GM19438 (cell line): ENCODE results near the gene NPIPA3.
A peak's percentile ranks its signal among the peaks of the same experiment; 100 is the strongest.
"Not testable (repeated sequence)": the region's sequence is repeated elsewhere in the genome, so short reads cannot be mapped to it uniquely, and the experiment has no call there.

Experiments used
- ATAC-seq: cut with Tn5 transposase; IDR thresholded peaks from one replicate; pipeline ENCODE4 v1.9.1; 2021; ENCODE audit warnings: low read depth; ENCODE audit not compliant: unreplicated experiment

Gene NPIPA3

DNA sequence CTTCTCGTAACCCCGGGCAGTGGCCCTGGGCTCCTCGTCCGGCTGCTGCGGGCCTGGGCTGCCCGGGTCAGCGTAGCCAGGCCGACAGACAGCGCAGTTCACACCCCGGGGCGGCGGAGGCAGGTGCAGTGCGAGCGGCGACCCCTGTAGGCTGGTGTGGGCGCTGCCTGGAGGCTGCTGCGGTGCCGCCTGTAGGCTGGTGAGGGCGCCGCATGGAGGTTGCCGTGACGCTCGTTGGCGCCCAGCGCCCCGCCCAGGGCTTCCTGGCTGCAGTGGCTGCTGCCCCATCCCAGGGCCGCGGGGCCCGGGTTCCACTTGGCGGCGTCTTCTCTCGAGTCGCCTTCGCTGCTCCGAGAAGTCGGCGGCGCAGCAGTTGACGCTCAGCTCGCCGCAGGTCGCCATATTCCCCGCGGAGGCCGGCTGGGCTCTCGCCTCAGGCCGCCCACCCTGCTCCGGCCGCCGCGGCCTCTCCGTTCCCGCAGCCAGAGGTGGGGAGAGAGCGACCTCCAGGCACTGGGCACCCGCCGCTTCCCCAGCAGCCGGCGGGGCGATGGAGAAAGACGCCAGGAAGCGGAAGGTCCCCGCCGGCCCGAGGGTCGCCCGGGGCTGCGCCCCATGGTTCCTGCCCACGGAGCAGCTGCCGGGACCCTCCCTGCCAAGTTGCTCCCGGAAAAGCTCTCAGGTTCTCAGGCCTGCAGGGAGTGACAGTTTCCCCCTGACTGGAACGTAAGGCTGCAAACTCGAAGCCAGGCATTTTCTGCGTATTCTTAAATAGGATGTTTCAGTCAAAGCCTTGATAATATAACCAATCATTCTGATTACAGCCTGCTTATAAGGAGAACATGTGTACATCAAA is at the start of gene NPIPA3:
TSS of gene NPIPA3 (plus strand) at position 256 of the 856 bp plus-strand sequence. CDS start 5,533 bp downstream, outside the sequence.
- peak; percentile 97 for ATAC-seq

DNA sequence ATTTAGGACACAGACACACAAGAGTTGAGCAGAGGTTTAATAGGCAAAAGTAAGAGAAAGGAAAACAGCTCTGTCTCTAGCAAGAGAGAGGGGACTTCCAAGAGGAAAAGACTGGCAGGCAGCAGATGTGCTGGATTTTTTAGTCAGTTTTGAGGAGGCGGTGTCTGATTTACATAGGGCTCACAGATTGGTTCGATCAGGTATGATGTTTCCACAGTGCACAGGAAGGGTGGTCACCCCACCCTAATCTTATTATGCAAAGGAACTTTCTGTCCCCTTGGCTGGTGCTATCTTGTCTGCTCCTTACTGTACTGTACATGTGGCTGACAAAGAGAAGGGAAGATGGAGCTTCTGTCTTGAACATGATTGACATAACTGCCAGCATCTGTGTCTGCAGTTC is 45.1 kb upstream of the NPIPA3 start:
- no peak for ATAC-seq

DNA sequence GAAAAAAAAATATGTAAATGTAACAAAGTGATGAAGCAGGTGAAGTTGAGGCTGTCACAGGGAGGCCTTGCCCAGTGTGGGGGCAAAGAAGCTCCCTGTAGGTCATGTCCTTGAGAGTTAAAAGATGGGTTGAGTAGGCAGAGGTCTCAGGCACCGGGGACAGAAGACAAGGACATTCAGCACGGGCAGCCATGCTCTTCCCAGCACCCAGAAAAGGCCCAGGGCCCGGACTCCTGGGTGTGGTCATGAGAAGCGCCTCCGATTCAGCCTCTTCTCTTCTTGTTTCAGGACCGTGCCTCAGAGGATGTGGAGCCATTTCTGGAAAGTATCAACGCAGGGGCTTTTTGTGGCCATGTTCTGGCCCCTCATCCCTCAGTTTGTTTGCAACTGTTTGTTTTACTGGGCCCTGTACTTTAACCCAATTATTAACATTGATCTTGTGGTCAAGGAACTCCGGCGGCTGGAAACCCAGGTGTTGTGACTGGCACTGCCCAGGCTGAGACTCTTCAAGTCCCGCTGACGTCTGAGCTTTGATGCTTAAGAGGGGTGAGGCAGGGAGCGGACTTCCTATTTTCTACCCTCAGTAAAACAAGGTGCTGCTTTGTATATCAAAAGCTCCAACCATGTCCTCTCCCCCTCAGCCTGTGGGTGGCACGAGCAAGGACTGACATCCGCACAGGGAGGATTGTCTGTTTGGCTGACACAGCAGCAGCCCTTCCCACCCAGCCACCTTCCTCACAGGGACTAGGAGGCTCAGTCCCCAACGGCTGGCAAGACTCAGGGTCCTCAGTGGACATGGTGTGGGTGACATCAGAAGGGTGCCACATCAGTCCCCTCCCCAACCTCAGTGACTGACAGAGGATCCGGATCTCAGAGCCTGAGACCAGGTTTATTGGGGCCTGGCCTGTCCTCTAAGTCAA is 35.6 kb upstream of the NPIPA3 start:
- no peak for ATAC-seq

DNA sequence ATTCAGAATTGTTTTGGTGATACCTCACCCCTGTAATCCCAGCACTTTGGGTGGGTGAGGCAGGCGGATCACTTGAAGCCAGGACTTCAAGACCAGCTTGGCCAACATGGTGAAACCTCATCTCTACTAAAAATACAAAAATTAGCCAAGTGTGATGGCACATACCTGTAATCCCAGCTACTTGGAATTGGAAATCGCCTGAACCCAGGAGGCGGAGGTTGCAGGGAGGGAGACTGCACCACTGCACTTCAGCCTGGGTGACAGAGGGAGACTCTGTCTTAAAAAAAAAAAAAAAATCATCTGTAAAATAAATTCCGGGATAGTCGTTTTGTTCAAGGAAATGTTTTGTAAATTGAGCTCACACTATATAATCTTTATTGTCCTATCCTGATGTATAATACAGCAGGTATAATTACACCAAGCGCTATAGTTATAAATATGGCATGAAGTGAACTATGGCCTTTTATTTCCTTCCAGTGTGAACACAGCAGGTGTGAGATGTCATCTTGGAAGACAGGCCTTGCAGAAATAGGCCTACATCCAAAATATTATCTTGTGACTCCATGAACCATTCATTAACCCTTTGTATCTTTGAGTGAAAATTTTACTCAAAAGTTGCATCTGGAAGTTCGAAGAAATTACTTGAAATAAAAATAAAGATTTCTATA is 34.5 kb upstream of the NPIPA3 start:
- ATAC-seq: no peak

DNA sequence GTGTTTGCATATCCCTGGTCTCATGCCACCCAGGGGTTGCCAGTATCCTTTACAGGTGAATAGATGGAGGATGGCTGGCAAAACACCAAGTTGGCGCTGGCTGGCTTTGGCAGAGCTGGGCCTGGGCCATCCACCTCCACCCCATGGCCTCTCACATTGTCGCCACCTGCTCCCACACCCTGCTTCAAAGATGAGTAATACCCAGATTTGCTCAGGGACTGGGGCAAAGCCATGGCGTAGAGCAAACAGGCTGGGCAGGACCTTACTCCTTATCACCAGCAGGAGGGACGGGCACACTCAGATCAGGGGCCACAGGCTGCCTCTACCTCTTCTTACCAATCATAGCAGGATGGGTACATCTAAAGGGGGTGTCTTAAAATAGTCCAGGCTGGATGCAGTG is 33.4 kb upstream of the NPIPA3 start:
- ATAC-seq: no peak

DNA sequence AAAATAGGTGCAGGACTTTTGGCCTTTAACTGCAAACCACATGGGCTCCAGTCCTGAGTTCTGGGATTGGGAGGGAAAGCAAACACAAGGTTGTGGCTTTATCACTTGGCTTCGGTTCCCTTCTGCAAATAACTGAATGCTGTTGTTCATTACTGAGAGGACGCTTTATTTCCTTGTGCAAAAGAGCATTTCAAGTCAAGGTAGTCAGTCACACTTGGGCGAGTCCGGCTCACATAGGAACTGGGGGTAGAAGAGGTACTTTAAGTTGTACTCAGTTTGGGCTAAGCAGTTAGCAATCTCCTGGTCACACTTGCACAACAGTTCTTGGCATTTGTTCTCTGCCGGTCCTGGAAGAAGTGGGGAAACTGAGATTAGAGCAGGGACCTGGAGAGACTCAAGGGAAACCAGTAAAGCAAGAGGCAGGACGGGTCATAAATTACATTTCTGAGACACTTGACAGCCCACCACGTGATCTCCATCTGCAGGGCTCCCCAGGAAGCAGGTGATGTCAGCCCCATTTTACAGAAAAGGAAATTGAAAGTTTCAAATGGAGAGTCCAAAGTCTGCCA is 30.7 kb upstream of the NPIPA3 start:
- peak; percentile 57 for ATAC-seq

DNA sequence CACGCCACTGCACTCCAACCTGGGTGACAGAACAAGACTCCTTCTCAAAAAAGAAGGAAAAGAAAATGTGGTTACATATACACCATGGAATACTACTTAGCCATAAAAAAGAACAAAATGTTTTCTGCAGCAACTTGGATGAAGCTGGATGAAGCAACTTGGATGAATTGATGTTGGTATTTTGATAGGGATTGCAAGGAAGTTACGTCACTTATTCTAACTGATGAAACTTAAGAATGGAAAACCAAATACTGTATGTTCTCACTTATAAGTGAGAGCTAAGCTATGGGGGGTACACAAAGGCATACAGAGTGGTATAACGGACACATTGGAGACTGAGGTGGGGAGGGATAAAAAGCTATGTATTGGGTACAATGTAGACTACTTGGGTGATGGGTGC is 26.6 kb upstream of the NPIPA3 start:
- no peak for ATAC-seq

DNA sequence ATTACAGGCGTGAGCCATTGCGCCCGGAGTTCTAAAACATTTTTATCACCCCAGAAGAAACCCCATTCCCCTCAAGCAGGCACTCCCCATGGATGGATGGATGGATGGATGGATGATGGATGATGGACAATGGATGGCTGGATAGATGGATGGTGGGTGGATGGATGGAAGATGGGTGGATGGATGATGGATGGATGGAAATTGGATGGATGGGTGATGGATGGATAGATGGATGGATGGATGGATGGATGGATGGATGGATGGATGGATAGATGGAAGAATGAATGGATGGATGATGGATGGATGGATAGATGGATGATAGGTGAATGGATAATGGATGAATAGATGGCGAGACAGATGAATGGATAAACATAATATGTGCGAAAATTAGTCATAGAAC is 25.6 kb upstream of the NPIPA3 start:
- ATAC-seq: no peak

DNA sequence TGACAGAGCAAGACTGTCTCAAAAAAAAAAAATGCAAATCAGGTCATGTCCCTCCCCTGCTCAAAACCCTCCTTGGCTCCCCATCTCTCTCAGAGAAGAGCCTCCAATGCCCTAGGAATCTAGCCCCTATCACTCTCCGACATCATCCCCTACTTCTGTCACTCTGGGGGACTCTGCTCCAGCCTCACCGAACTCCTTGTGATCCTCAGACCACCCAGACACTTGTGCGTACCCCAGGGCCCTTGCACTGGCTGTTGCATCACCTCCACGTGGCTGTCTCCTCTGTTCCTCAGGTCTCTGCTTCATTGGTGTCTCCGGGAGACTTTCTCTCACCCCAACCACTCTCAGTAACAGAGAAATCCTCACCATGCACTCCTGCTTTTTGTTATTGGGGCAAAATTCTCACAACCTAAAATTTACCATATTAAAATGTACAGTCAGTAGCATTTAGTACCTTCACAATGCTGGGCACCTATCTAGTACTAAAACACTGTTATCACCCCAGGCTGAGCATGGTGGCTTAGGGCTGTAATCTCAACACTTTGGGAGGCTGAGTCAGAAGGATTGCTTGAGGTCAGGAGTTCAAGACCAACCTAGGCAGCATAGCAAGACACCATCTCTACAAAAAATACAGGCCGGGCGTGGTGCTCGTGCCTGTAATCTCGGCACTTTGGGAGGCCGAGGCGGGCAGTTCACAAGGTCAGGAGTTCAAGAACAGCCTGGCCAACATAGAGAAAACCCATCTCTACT is 24.3 kb upstream of the NPIPA3 start:
- no peak for ATAC-seq

DNA sequence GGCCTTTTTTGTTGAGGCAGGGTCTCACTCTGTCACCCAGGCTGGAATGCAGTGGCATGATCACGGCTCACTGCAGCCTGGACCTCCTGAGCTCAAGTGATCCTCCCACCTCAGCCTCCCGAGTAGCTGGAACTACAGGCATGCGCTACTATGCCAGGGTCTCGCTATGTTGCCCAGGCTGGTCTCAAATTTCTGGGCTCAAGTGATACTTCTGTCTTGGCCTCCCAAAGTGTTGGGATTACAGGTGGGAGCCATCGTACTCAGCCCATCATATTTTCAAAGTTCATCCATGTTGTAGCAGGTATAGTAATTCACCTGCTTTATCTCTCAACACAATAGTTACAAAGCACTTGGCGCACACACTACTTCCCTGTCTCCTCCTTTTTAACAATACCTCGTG is 22.8 kb upstream of the NPIPA3 start:
- ATAC-seq: not testable (repeated sequence)

DNA sequence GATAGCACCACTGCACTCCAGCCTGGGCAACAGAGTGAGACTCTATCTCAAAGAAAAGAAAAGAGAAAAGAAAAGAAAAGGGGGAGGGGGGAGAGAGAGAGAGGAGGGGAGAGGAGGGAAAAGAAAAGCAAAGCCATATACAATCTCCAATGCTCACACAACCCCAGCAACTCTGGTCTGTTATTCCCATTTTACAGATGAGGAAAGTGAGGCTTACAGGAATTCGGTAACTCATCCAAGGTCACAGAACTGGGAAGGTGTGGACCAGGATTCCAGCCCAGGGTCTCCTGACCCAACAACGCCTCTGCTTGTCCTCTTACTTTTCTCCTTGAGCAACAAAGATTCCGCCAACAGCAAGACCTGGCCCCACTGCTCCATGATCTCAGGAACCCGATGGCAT is 22.1 kb upstream of the NPIPA3 start:
- no peak for ATAC-seq

DNA sequence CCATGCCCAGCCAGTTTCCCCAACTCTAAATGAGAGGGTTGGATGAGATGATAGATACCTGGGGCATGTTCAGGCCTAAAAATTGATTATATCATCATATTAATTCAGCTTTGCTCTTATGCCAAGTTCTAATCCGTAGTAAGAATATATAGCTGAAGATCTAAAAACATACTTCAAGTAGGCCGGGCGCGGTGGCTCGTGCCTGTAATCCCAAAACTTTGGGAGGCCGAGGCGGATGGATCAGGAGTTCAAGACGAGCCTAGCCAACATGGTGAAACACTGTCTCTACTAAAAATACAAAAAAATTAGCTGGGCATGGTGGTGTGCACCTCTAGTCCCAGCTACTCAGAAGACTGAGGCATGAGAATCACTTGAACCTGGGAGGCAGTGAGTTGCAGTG is 21.1 kb upstream of the NPIPA3 start:
- ATAC-seq: no peak

DNA sequence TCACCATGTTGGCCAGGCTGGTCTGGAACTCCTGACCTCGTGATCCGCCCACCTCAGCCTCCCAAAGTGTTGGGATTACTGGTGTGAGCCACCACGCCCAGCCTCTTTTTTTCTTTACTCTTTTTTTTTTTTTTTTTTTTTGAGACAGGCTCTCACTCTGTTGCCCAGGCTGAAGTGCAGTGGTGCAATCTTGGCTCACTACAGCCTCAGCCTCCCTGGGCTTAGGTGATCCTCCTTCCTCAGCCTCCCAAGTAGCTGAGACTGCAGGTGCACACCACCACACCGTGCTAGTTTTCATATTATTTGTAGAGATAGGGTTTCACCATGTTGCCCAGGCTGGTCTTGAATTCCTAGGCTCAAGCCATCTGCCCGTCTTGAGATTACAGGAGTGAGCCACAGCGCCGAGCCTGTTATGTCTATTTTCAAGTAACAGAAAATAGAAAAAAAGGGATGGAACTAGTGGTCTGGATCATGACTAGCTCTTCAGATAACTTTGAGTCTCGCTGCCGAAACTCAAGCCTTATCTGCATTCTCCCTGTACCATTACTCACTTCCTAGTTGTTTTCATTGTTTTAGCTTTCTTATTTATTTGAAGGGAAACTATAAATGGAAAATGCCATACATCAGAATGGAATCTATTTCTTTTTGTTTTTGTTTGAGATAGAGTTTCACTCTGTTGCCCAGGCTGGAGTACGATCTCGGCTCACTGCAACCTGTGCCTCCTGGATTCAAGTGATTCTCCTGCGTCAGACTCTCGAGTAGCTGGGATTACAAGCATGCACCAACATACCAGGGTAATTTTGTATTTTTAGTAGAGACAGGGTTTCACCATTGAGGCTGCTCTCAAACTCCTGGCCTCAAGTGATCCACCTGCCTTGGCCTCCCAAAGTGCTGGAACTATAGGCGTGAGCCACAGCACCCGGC is 17.1 kb upstream of the NPIPA3 start:
- ATAC-seq: not testable (repeated sequence)

DNA sequence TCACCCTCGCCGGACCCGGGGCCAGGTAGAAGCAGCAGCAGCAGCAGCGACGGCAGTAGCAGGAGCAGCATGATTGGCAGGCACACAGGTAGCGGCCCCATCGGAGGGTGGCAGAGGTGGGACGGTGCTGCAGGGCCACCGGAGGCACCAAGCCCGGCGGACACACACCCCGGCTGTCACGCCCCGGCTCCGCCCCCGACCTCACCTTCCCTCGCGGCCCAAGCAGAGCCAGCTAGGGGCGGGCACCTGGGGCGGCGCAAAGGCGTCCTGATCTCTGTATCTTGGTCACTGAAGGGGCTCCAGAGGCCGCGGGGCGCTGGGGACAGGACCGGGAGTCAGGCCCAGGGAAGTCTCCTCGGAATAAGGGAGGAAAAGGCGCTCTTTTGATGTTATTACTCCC is 9.1 kb upstream of the NPIPA3 start, which contains the start of gene PLA2G10:
TSS of gene PLA2G10 (minus strand) at position 180 of the 400 bp plus-strand sequence. CDS start at position 101, 79 bp downstream.
- not testable (repeated sequence) for ATAC-seq

DNA sequence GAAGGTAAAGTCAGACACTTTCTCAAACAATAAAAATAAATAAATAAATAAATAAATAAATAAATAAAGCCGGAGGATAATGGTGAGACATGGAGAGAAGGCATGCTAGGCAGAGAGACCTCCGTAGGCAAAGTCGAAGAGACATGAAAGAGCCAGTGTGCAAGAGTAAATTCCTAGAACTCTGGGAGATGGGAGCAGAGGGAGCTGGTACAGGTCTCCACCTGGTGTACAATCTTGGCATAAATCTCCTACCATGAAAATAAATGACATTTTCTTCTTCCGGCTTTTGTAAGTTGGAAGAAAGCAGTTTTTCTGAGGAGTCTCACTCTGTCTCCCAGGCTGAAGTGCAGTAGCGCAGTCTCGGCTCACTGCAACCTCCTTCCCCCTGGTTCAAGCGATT is 1.4 kb upstream of the NPIPA3 start:
- ATAC-seq: not testable (repeated sequence)

DNA sequence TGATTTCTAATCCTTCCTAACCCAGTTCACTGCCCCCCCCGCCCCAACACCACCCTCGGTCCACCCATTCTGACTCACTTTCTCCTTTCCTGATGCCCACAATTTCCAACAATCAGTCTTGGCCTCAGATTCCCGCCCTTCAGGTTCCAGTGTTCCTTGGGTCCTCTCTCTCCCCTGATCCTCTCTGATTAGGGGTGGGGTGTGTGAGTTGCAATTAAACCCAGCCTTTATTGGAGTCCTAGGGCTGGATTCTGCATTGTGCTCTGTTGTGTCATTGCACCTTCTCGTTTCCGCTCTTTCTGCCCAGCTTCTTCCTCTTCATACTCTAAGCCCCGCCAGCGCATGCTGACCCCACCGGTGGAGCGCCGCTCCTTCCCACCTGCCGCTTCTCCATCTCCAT is 539 bp upstream of the NPIPA3 start:
- ATAC-seq: not testable (repeated sequence)

DNA sequence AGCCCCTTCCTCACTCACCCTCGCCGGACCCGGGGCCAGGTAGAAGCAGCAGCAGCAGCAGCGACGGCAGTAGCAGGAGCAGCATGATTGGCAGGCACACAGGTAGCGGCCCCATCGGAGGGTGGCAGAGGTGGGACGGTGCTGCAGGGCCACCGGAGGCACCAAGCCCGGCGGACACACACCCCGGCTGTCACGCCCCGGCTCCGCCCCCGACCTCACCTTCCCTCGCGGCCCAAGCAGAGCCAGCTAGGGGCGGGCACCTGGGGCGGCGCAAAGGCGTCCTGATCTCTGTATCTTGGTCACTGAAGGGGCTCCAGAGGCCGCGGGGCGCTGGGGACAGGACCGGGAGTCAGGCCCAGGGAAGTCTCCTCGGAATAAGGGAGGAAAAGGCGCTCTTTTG is 30.0 kb downstream of the NPIPA3 start:
- not testable (repeated sequence) for ATAC-seq

DNA sequence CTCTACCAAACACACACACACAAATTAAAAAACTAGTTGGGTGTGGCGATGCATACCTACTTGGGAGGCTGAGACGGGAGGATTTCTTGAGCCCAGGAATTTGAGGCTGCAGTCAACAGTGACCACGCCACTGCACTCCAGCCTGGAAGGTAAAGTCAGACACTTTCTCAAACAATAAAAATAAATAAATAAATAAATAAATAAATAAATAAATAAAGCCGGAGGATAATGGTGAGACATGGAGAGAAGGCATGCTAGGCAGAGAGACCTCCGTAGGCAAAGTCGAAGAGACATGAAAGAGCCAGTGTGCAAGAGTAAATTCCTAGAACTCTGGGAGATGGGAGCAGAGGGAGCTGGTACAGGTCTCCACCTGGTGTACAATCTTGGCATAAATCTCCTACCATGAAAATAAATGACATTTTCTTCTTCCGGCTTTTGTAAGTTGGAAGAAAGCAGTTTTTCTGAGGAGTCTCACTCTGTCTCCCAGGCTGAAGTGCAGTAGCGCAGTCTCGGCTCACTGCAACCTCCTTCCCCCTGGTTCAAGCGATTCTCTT is 37.7 kb downstream of the NPIPA3 start:
- not testable (repeated sequence) for ATAC-seq
